PFSK-1 (cell line): ENCODE measurements around the gene TTC28.

Source experiments
- FOXP2 ChIP-seq: optimal IDR thresholded peaks from 2 replicates; pipeline ENCODE3; 2011; ENCODE audit warnings: borderline replicate concordance, control low read depth, inconsistent platforms; ENCODE audit not compliant: insufficient read depth; ENCODE audit errors: extremely low read length, extremely low read depth
- POLR2AphosphoS5 ChIP-seq: IDR thresholded peaks from 2 replicates; pipeline ENCODE4 v1.6.1; 2012; ENCODE audit warnings: low read depth, mild to moderate bottlenecking, control low read depth, low read length, moderate library complexity
- REST ChIP-seq, 2 experiments: IDR thresholded peaks; 2 replicates each; pipeline versions ENCODE4 v1.6.1 to v1.8.0; 2011 to 2012; ENCODE audit warnings: low read depth in 2 of 2, low read length in 2 of 2, control low read depth in 1 of 2, inconsistent platforms in 1 of 2, mild to moderate bottlenecking in 1 of 2, moderate library complexity in 1 of 2; ENCODE audit not compliant: insufficient read depth in 1 of 2
- SIN3A ChIP-seq: IDR thresholded peaks from 2 replicates; pipeline ENCODE4 v1.6.1; 2012; ENCODE audit warnings: mild to moderate bottlenecking, low read length, moderate library complexity, borderline replicate concordance; ENCODE audit not compliant: insufficient read depth
- TAF1 ChIP-seq: IDR thresholded peaks from 2 replicates; pipeline ENCODE4 v1.6.1; 2012; ENCODE audit warnings: low read length, control low read depth, borderline replicate concordance; ENCODE audit not compliant: insufficient read depth

The TTC28 gene

DNA sequence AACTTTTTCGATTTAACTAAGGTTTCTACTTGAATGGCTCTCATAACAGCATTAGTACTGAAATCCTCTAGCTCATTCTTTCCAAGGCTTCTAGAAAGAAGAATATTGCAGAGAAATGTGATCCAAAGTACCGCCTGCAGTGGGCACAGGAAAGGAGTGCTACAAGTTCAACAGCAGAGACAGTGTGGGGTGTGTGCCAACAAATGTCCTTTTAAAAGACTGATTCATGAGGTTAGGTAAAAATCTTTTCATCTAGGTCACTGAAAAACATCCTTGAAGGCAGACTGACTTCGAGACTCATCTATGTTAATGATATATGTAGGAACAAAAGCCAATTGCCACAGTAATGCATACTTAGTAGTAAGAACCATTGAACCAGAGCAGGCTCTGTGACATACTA is 411.5 kb downstream of the TTC28 start:
- TF ChIP-seq FOXP2 (no peak), REST (IDR thresholded peaks at IDR 0.05; ENCODE audit: insufficient read depth in 1 of 2, low read depth in 2 of 2, low read length in 2 of 2) (no peak), TAF1 (no peak), POLR2AphosphoS5 (no peak), SIN3A (no peak)

DNA sequence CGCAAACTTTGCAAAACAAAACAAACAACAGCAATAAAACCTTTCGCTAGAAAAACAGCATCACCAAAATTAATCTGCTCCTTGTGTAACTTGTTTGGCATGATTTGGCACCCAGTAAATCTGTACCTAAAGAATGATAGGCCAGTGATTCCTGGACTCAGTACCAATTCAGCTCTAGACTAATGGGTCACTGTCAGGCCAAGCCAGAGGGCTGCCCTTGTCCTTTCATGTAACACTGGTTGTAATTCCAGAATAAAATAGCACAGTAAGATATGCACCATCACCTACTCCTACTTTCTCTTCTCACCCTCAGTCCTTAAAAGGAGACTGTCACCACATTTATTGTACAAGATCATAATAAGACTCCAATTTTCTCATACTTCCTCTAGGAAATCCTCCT is 419.0 kb downstream of the TTC28 start:
- TF ChIP-seq TAF1 (no peak), POLR2AphosphoS5 (no peak)

- TF ChIP-seq TAF1 (no peak), POLR2AphosphoS5 (no peak), SIN3A (no peak), FOXP2 (no peak), REST (IDR thresholded peaks at IDR 0.05; ENCODE audit: insufficient read depth in 1 of 2, low read depth in 2 of 2, low read length in 2 of 2) (no peak)
Observed at GRCh38 chr22:28259774-28260312, 419.8 kb downstream of the TTC28 start.

DNA sequence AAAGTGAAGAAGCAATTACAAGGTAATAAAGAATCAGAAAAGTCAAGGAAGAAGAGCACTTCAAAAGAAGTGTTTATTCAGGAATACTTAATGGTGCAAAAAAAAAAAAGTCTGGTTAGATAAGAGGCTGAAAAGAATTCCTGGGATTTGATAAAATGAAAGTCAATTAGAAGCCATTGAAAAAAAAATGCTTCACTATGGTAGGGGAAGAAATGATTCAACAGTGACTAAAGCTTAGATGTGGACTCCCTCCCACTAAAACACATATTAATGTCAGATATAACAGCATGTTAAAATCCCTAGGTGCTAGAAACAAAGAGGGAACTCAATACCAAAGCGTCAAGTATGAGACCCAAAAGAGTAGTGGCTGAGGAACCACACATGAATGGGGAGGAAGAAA is 425.2 kb downstream of the TTC28 start:
- TF ChIP-seq POLR2AphosphoS5 (no peak), TAF1 (no peak)

- no peak for TF ChIP-seq POLR2AphosphoS5
- TF ChIP-seq TAF1: no peak
- no peak for TF ChIP-seq REST (IDR thresholded peaks at IDR 0.05; ENCODE audit: insufficient read depth in 1 of 2, low read depth in 2 of 2, low read length in 2 of 2)
- TF ChIP-seq FOXP2: no peak
- no peak for TF ChIP-seq SIN3A
Observed at GRCh38 chr22:28252539-28252938, 427.1 kb downstream of the TTC28 start.

DNA sequence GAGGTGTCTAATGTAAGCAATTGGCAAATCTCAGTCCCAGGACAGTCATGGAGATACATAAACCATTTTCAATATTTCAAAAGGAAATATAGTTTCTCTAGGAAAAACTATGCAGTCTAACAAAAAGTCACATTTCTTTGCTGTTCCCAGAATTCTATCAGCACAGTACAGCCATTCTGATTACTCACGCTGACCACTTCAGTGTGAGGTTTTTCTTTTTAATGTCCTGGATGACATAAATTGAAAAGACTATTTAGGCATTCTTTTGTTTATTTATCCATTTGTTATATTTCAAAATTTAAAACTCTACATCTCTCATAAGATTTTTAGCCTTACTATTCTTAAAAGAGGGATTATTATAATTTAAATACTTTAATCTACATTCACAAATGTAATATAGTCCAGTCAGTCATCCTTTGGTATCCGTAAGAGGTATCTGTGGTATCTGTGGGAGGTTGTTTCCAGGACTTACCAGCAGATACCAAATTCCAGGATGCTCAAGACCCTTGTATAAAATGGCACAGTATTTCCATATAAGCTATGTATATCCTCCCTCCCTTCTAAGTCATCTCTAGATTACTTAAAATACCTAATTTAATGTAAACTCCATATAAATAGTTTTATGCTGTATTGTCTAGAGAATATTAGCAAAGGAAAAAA is 429.5 kb downstream of the TTC28 start:
- TF ChIP-seq REST (IDR thresholded peaks at IDR 0.05; ENCODE audit: insufficient read depth in 1 of 2, low read depth in 2 of 2, low read length in 2 of 2) (no peak), SIN3A (no peak), POLR2AphosphoS5 (no peak), TAF1 (no peak), FOXP2 (no peak)
